UCSD-AML1 (cell line): ENCODE results near the gene IFRD2.
A peak's percentile ranks its signal among the peaks of the same experiment; 100 is the strongest.
"Not testable (repeated sequence)": the region's sequence is repeated elsewhere in the genome, so short reads cannot be mapped to it uniquely, and the experiment has no call there.

Experiments used
- DNase-seq: peaks from one replicate; lab custom pipeline; 2025; ENCODE audit not compliant: unreplicated experiment; lab: John Stamatoyannopoulos, UW

Gene IFRD2

GRCh38 chr3:50268276-50268675, 24.0 kb downstream of the IFRD2 start:
- DNase-seq = no peak

- DNase-seq = no peak
Measured at GRCh38 chr3:50267280-50267913, 24.8 kb downstream of the IFRD2 start.

GRCh38 chr3:50266836-50267235, 25.4 kb downstream of the IFRD2 start:
- DNase-seq = no peak

- no peak for DNase-seq
Measured at GRCh38 chr3:50266017-50266416, 26.2 kb downstream of the IFRD2 start.

GRCh38 chr3:50265571-50265970, 26.7 kb downstream of the IFRD2 start:
- no peak for DNase-seq

- no peak for DNase-seq
Measured at GRCh38 chr3:50264964-50265485, 27.2 kb downstream of the IFRD2 start.

GRCh38 chr3:50264383-50264963, 27.8 kb downstream of the IFRD2 start:
- DNase-seq = no peak

- no peak for DNase-seq
Measured at GRCh38 chr3:50263478-50264382, 28.5 kb downstream of the IFRD2 start.

- no peak for DNase-seq
Measured at GRCh38 chr3:50262778-50263177, 29.5 kb downstream of the IFRD2 start.

- not testable (repeated sequence) for DNase-seq
Measured at GRCh38 chr3:50262200-50262599, 30.0 kb downstream of the IFRD2 start.

GRCh38 chr3:50261505-50261904, 30.7 kb downstream of the IFRD2 start:
- no peak for DNase-seq

- DNase-seq = no peak
Measured at GRCh38 chr3:50260942-50261441, 31.2 kb downstream of the IFRD2 start.

GRCh38 chr3:50260027-50260941, 31.9 kb downstream of the IFRD2 start:
- peak; percentile 90 for DNase-seq

GRCh38 chr3:50259432-50260026, 32.7 kb downstream of the IFRD2 start:
- DNase-seq = no peak

- DNase-seq = no peak
Measured at GRCh38 chr3:50258979-50259378, 33.2 kb downstream of the IFRD2 start.

- no peak for DNase-seq
Measured at GRCh38 chr3:50258029-50258680, 34.1 kb downstream of the IFRD2 start.

GRCh38 chr3:50256978-50257890, 35.0 kb downstream of the IFRD2 start:
- peak; percentile 56 for DNase-seq

GRCh38 chr3:50255251-50255615, 37.0 kb downstream of the IFRD2 start:
- no peak for DNase-seq
